ENCODE data around the gene RGS17.

Gene RGS17

GRCh38 chr6:153104220-153104619 is 26.9 kb downstream of the RGS17 start:
- no peak overlapping the region for H3K27ac ChIP-seq (ENCODE audit: insufficient read depth, low read length, poor library complexity, severe bottlenecking)
- H3K4me1 ChIP-seq (ENCODE audit: control insufficient read depth, insufficient read depth, low read length, poor library complexity, severe bottlenecking) = no peaks in the 10 kb centered on the region
- no peaks in the 10 kb centered on the region for H3K27me3 ChIP-seq (replicated peaks; ENCODE audit: control insufficient read depth, insufficient read depth, low read length, poor library complexity, severe bottlenecking)
- H3K36me3 ChIP-seq (ENCODE audit: control insufficient read depth, insufficient read depth, low read length) = no peaks in the 10 kb centered on the region
- no peak for DNase-seq
- no peaks in the 10 kb centered on the region for H3K9me3 ChIP-seq (ENCODE audit: control insufficient read depth, low read length)
- no peak overlapping the region for H3K4me3 ChIP-seq (ENCODE audit: insufficient read depth, low read depth, low read length, poor library complexity, severe bottlenecking)

- no peaks in the 10 kb centered on the region for H3K36me3 ChIP-seq (ENCODE audit: control insufficient read depth, insufficient read depth, low read length)
- no peaks in the 10 kb centered on the region for H3K4me1 ChIP-seq (ENCODE audit: control insufficient read depth, insufficient read depth, low read length, poor library complexity, severe bottlenecking)
- H3K27me3 ChIP-seq (replicated peaks; ENCODE audit: control insufficient read depth, insufficient read depth, low read length, poor library complexity, severe bottlenecking) = no peaks in the 10 kb centered on the region
- no peaks in the 10 kb centered on the region for H3K9me3 ChIP-seq (ENCODE audit: control insufficient read depth, low read length)
- H3K4me3 ChIP-seq (ENCODE audit: insufficient read depth, low read depth, low read length, poor library complexity, severe bottlenecking) = no peak overlapping the region
- no peak overlapping the region for H3K27ac ChIP-seq (ENCODE audit: insufficient read depth, low read length, poor library complexity, severe bottlenecking)
- DNase-seq = no peak
Measured at GRCh38 chr6:153103319-153103655, 27.8 kb downstream of the RGS17 start.

GRCh38 chr6:153102605-153103318 is 28.3 kb downstream of the RGS17 start:
- Histone ChIP-seq H3K4me3 (ENCODE audit: insufficient read depth, low read depth, low read length, poor library complexity, severe bottlenecking) (no peak overlapping the region), H3K4me1 (ENCODE audit: control insufficient read depth, insufficient read depth, low read length, poor library complexity, severe bottlenecking) (no peaks in the 10 kb centered on the region), H3K9me3 (ENCODE audit: control insufficient read depth, low read length) (no peaks in the 10 kb centered on the region), H3K36me3 (ENCODE audit: control insufficient read depth, insufficient read depth, low read length) (no peaks in the 10 kb centered on the region), H3K27me3 (replicated peaks; ENCODE audit: control insufficient read depth, insufficient read depth, low read length, poor library complexity, severe bottlenecking) (no peaks in the 10 kb centered on the region), H3K27ac (ENCODE audit: insufficient read depth, low read length, poor library complexity, severe bottlenecking) (no peak overlapping the region)
- DNase-seq = no peak

- Histone ChIP-seq H3K4me3 (ENCODE audit: insufficient read depth, low read depth, low read length, poor library complexity, severe bottlenecking) (no peak overlapping the region), H3K9me3 (ENCODE audit: control insufficient read depth, low read length) (no peaks in the 10 kb centered on the region), H3K27me3 (replicated peaks; ENCODE audit: control insufficient read depth, insufficient read depth, low read length, poor library complexity, severe bottlenecking) (no peaks in the 10 kb centered on the region), H3K36me3 (ENCODE audit: control insufficient read depth, insufficient read depth, low read length) (no peaks in the 10 kb centered on the region), H3K27ac (ENCODE audit: insufficient read depth, low read length, poor library complexity, severe bottlenecking) (no peak overlapping the region), H3K4me1 (ENCODE audit: control insufficient read depth, insufficient read depth, low read length, poor library complexity, severe bottlenecking) (no peaks in the 10 kb centered on the region)
- DNase-seq = no peak
Measured at GRCh38 chr6:153101461-153101860, 29.6 kb downstream of the RGS17 start.

GRCh38 chr6:153099636-153100035 is 31.4 kb downstream of the RGS17 start:
- Histone ChIP-seq H3K36me3 (ENCODE audit: control insufficient read depth, insufficient read depth, low read length) (no peaks in the 10 kb centered on the region), H3K9me3 (ENCODE audit: control insufficient read depth, low read length) (no peaks in the 10 kb centered on the region), H3K4me3 (ENCODE audit: insufficient read depth, low read depth, low read length, poor library complexity, severe bottlenecking) (no peak overlapping the region), H3K27me3 (replicated peaks; ENCODE audit: control insufficient read depth, insufficient read depth, low read length, poor library complexity, severe bottlenecking) (no peaks in the 10 kb centered on the region), H3K4me1 (ENCODE audit: control insufficient read depth, insufficient read depth, low read length, poor library complexity, severe bottlenecking) (no peaks in the 10 kb centered on the region), H3K27ac (ENCODE audit: insufficient read depth, low read length, poor library complexity, severe bottlenecking) (no peak overlapping the region)
- DNase-seq = no peak

GRCh38 chr6:153096792-153097191 is 34.3 kb downstream of the RGS17 start:
- Histone ChIP-seq H3K36me3 (ENCODE audit: control insufficient read depth, insufficient read depth, low read length) (no peaks in the 10 kb centered on the region), H3K4me3 (ENCODE audit: insufficient read depth, low read depth, low read length, poor library complexity, severe bottlenecking) (no peak overlapping the region), H3K9me3 (ENCODE audit: control insufficient read depth, low read length) (no peaks in the 10 kb centered on the region), H3K27ac (ENCODE audit: insufficient read depth, low read length, poor library complexity, severe bottlenecking) (no peak overlapping the region), H3K4me1 (ENCODE audit: control insufficient read depth, insufficient read depth, low read length, poor library complexity, severe bottlenecking) (no peaks in the 10 kb centered on the region), H3K27me3 (replicated peaks; ENCODE audit: control insufficient read depth, insufficient read depth, low read length, poor library complexity, severe bottlenecking) (no peaks in the 10 kb centered on the region)
- no peak for DNase-seq

- Histone ChIP-seq H3K9me3 (ENCODE audit: control insufficient read depth, low read length) (no peaks in the 10 kb centered on the region), H3K36me3 (ENCODE audit: control insufficient read depth, insufficient read depth, low read length) (no peaks in the 10 kb centered on the region), H3K27me3 (replicated peaks; ENCODE audit: control insufficient read depth, insufficient read depth, low read length, poor library complexity, severe bottlenecking) (no peaks in the 10 kb centered on the region), H3K4me1 (ENCODE audit: control insufficient read depth, insufficient read depth, low read length, poor library complexity, severe bottlenecking) (no peaks in the 10 kb centered on the region), H3K27ac (ENCODE audit: insufficient read depth, low read length, poor library complexity, severe bottlenecking) (no peak overlapping the region), H3K4me3 (ENCODE audit: insufficient read depth, low read depth, low read length, poor library complexity, severe bottlenecking) (no peak overlapping the region)
- no peak for DNase-seq
Measured at GRCh38 chr6:153096031-153096430, 35.1 kb downstream of the RGS17 start.

- H3K27me3 ChIP-seq (replicated peaks; ENCODE audit: control insufficient read depth, insufficient read depth, low read length, poor library complexity, severe bottlenecking) = no peaks in the 10 kb centered on the region
- no peaks in the 10 kb centered on the region for H3K9me3 ChIP-seq (ENCODE audit: control insufficient read depth, low read length)
- H3K36me3 ChIP-seq (ENCODE audit: control insufficient read depth, insufficient read depth, low read length) = no peaks in the 10 kb centered on the region
- DNase-seq = no peak
- no peak overlapping the region for H3K4me3 ChIP-seq (ENCODE audit: insufficient read depth, low read depth, low read length, poor library complexity, severe bottlenecking)
- H3K27ac ChIP-seq (ENCODE audit: insufficient read depth, low read length, poor library complexity, severe bottlenecking) = no peak overlapping the region
- no peaks in the 10 kb centered on the region for H3K4me1 ChIP-seq (ENCODE audit: control insufficient read depth, insufficient read depth, low read length, poor library complexity, severe bottlenecking)
Measured at GRCh38 chr6:153092082-153093013, 38.7 kb downstream of the RGS17 start.

- H3K9me3 ChIP-seq (ENCODE audit: control insufficient read depth, low read length) = no peaks in the 10 kb centered on the region
- no peak overlapping the region for H3K27ac ChIP-seq (ENCODE audit: insufficient read depth, low read length, poor library complexity, severe bottlenecking)
- H3K27me3 ChIP-seq (replicated peaks; ENCODE audit: control insufficient read depth, insufficient read depth, low read length, poor library complexity, severe bottlenecking) = no peaks in the 10 kb centered on the region
- H3K4me1 ChIP-seq (ENCODE audit: control insufficient read depth, insufficient read depth, low read length, poor library complexity, severe bottlenecking) = no peaks in the 10 kb centered on the region
- no peak for DNase-seq
- H3K4me3 ChIP-seq (ENCODE audit: insufficient read depth, low read depth, low read length, poor library complexity, severe bottlenecking) = no peak overlapping the region
- no peaks in the 10 kb centered on the region for H3K36me3 ChIP-seq (ENCODE audit: control insufficient read depth, insufficient read depth, low read length)
Measured at GRCh38 chr6:153090241-153090930, 40.7 kb downstream of the RGS17 start.

GRCh38 chr6:153088796-153089195 is 42.3 kb downstream of the RGS17 start:
- no peaks in the 10 kb centered on the region for H3K9me3 ChIP-seq (ENCODE audit: control insufficient read depth, low read length)
- no peak overlapping the region for H3K4me3 ChIP-seq (ENCODE audit: insufficient read depth, low read depth, low read length, poor library complexity, severe bottlenecking)
- H3K36me3 ChIP-seq (ENCODE audit: control insufficient read depth, insufficient read depth, low read length) = no peaks in the 10 kb centered on the region
- DNase-seq = no peak
- H3K4me1 ChIP-seq (ENCODE audit: control insufficient read depth, insufficient read depth, low read length, poor library complexity, severe bottlenecking) = no peaks in the 10 kb centered on the region
- no peak overlapping the region for H3K27ac ChIP-seq (ENCODE audit: insufficient read depth, low read length, poor library complexity, severe bottlenecking)
- H3K27me3 ChIP-seq (replicated peaks; ENCODE audit: control insufficient read depth, insufficient read depth, low read length, poor library complexity, severe bottlenecking) = no peaks in the 10 kb centered on the region

Data from effector memory CD4-positive, alpha-beta T cell (primary cell).